OCI-M2 (cell line): Measurements from ENCODE around the gene F2R.
A peak's percentile ranks its signal among the peaks of the same experiment; 100 is the strongest.
"Not testable (repeated sequence)": the region's sequence is repeated elsewhere in the genome, so short reads cannot be mapped to it uniquely, and the experiment has no call there.

ENCODE experiments used
- DNase-seq: peaks from one replicate; lab custom pipeline; 2025; ENCODE audit not compliant: unreplicated experiment; lab: John Stamatoyannopoulos, UW

Gene F2R

GRCh38 chr5:76747706-76748105 is 31.8 kb downstream of the F2R start:
- DNase-seq: no peak

DNA sequence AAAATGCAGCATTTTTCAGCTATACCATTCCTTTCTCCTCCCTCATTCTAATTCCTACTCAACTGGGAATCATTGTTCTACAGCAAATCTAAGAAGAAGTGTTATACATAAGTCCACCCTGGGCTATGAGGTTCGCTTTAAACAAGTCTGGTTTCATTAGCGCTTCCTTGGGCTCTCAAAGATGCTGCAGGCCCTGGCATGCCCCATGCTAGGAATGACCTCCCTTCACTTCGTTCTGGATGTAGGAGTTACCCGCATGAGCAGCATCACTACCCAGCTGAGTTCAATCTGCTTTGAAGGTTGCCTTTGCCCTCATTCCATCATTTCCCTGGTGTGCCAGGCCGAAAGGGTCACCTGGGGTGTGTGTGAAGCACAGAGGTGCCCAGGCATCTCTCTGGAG is 35.4 kb downstream of the F2R start:
- no peak for DNase-seq

- no peak for DNase-seq
These were observed 38.7 kb downstream of the F2R start for GRCh38 chr5:76754668-76755078.

GRCh38 chr5:76755779-76756637 is 40.1 kb downstream of the F2R start:
- no peak for DNase-seq

DNA sequence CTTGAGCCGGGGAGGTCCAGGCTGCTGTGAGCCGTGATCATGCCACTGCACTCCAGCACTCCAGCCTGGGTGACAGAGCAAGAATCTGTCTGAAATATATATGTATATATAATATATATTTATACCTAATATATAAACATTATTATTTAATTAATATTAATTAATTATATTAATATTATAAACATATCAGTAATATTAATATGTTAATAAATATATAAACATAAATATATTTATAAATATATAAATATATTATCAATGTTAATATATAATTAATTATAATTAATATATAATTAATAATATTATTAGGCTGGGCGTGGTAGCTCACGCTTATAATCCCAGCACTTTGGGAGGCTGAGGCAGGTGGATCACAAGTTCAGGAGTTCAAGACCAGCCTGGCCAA is 41.1 kb downstream of the F2R start:
- no peak for DNase-seq

DNA sequence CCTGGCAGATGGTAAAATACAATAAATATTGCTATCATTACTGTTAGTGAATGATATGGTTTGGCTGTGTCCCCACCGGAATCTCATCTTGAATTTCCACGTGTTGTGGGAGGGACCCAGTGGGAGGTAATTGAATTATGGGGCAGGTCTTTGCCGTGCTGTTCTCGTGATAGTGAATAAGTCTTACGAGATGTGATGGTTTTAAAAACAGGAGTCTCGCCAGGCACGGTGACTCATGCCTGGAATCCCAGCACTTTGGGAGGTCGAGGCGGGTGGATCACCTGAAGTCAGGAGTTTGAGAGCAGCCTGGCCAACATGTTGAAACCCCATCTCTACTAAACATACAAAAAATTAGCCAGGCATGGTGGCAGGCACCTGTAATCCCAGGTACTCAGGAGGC is 45.2 kb downstream of the F2R start:
- not testable (repeated sequence) for DNase-seq

- peak; percentile 33 for DNase-seq
These were observed 46.6 kb downstream of the F2R start for GRCh38 chr5:76762484-76762883.

- no peak for DNase-seq
These were observed 47.2 kb downstream of the F2R start for GRCh38 chr5:76763136-76763535.

GRCh38 chr5:76764374-76764773 is 48.4 kb downstream of the F2R start:
- no peak for DNase-seq

- DNase-seq: no peak
These were observed 49.3 kb downstream of the F2R start for GRCh38 chr5:76765249-76765648.

DNA sequence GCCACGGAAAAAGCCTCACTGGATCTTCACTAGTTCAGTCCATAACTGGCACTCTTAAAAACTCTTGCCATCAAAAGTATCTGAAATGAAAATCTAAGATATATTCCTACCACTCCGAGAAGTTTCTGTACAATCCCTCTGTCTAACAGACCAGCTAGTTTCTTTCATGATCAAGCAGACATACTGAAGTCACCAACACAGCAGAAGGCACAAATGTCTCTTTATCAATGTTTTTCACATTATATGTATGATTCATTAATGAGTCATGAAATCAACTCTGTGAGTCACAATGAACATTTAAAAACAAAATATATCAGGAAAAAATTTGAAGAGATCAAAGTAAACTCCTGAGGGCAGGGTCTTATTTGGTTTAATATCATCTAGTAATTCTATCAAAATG is 50.8 kb downstream of the F2R start:
- no peak for DNase-seq

GRCh38 chr5:76771041-76771440 is 55.1 kb downstream of the F2R start:
- not testable (repeated sequence) for DNase-seq

DNA sequence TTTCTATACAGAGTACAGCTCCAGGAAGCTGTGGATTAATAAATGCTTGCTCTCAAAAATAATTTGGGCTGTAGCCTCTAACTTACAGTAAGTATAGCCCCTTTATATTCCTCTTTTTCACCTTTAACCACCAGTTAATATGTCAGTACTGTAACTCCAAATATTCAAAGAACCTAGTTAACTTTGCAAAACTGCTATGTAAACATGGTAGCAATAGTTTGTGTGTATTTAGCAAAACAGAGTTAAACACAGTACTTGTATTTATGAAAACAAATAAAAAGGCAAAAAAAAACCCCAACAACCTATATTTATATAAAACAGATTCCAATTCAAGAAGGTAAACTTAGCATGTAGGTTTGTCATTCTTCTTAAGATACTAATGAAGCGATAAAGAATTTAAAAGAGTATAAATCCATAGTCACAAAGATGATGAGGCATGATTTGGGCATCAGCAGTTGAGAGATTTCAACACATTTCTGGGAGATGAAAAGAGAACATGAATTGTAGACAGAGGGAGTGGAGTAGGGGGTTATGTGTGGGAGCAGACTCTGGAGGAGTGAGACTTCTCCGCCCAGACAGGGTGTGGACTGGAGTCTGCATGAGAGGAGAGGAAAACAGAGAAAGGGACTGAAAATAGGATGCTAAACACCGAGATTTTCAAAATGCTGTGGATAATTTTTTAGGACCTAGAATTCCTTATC is 55.9 kb downstream of the F2R start:
- DNase-seq: no peak

- no peak for DNase-seq
These were observed 60.0 kb downstream of the F2R start for GRCh38 chr5:76775921-76776320.

GRCh38 chr5:76776391-76776790 is 60.5 kb downstream of the F2R start:
- DNase-seq: no peak

- not testable (repeated sequence) for DNase-seq
These were observed 64.7 kb downstream of the F2R start for GRCh38 chr5:76780616-76781015.

DNA sequence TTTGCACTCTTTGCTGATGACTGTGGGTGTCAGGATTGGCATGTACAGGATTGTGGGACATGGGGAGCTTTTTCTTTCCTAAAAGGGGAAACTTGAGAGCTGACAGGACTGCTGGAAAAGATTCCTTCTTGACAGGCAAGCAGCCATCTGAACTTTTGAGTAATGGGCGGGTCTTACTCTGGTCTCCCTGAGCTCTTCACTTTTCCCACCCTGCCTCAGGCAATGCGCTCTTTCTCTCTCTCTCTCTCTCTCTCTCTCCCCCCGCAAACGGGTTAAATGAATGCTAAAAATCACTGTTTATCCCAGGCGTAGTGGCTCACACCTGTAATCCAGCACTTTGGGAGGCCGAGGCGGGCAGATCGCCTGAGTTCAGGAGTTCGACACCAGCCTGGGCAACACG is 65.8 kb downstream of the F2R start:
- DNase-seq: no peak

GRCh38 chr5:76782444-76782843 is 66.5 kb downstream of the F2R start:
- no peak for DNase-seq
